ENCODE data around the gene TMC4.
"Not testable (repeated sequence)": the region's sequence is repeated elsewhere in the genome, so short reads cannot be mapped to it uniquely, and the experiment has no call there.

The TMC4 gene

DNA sequence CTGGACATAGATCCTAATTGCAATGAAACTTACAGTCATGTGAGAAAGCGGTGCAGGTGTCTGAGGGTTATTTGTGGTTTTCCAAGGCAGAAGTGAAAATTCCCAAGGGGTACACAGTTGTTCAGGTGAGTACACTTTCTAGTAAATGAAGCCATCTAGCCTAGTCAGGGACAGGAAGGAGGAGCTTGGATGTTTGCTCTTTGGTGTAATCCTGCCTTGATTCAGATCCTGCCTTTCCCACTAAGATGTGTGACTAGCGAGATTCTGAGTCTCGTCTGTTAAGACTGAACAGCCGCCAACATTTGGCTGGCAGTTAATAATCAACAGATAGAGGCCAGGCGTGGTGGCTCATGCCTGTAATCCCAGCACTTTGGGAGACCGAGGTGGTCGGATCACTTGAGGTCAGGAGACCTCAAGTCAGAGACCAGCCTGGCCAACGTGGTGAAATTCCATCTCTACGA, 30.2 kb upstream of the TMC4 start:
- no peak for DNase-seq

GRCh38 chr19:54201980-54202379, 29.0 kb upstream of the TMC4 start:
- no peak for DNase-seq

DNA sequence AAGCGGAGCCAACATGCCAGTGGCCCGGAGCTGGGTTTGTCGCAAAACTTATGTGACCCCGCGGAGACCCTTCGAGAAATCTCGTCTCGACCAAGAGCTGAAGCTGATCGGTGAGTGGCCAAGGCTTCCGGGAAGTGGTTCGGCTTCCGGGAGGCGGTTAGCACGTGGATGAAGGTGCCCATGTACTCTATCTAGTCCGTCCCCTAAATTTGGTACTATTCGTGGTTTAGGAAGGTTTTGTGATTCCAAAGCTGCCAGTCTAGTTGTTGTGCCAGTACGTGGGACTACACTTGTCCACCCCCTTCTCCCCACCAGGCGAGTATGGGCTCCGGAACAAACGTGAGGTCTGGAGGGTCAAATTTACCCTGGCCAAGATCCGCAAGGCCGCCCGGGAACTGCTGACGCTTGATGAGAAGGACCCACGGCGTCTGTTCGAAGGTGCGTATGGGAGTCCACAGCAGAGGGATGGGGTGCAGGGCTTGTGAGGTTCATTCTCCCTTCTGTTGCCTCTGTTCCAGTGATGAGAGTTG, 28.3 kb upstream of the TMC4 start:
- no peak for DNase-seq

DNA sequence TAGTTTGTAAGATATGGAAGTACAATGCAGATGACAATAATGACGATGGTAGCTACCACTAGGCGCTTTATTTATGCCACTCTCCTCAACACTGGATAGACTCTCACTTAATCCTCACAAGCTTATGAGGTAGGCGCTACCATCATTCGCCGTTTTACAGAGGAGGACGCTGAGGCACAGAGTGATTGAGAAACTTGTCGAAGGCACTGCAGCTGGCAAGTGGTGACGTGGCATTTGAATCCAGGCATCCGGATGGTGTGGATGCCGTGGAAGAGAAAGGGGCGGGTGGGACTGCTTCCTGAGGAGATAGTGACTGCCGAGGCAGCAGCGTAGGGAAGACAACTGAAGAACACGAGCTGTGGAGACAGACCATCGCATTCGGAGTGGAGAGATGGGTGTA, 26.4 kb upstream of the TMC4 start:
- no peak for DNase-seq

DNA sequence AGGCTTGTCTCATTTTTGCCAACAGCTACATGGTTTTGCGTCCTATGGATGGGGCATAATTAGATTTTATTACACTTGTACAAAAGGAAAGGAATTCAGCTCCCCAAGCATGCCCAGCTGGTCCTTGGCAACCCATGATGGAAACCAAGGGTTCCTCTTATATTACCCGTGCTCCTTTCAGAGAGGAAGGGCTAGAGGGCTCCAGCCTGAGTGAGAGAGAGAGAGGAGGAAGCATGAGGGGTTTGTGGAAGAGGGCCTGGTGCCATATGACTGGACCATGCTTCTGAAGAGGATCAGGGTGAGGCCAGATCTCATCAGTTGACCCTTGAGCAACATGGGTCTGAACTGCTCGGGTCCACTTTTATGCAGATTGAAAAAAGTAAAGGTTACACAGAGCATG, 24.2 kb upstream of the TMC4 start:
- no peak for DNase-seq

GRCh38 chr19:54196536-54196935, 23.6 kb upstream of the TMC4 start:
- no peak for DNase-seq

GRCh38 chr19:54194463-54194862, 21.5 kb upstream of the TMC4 start:
- not testable (repeated sequence) for DNase-seq

GRCh38 chr19:54193011-54193410, 20.1 kb upstream of the TMC4 start:
- DNase-seq: no peak

DNA sequence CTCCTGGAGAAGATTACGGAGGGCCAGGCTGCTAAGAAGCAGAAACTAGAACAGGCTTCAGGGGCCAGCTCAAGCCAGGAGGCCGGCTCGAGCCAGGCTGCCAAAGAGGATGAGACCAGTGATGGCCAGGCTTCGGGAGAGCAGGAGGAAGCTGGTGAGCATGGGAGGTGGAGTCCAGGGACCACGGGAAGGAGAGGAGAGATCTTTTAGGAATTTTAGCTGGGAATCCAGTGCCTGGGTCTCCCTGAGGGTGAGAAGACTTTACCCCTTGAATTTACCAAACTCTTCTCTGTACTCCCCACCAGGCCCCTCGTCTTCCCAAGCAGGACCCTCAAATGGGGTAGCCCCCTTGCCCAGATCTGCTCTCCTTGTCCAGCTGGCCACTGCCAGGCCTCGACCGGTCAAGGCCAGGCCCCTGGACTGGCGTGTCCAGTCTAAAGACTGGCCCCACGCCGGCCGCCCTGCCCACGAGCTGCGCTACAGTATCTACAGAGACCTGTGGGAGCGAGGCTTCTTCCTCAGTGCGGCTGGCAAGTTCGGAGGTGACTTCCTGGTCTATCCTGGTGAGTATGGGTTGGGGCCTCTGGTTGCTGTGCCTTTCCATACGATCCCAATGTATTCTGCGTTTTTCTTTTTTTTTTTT, 19.0 kb upstream of the TMC4 start:
- no peak for DNase-seq

GRCh38 chr19:54191011-54191810, 18.3 kb upstream of the TMC4 start, which contains the start of gene TSEN34:
TSS of gene TSEN34 (plus strand) at chr19:54191308. CDS start at chr19:54191365, 57 bp downstream.
- DNase-seq: peak; percentile 69

DNA sequence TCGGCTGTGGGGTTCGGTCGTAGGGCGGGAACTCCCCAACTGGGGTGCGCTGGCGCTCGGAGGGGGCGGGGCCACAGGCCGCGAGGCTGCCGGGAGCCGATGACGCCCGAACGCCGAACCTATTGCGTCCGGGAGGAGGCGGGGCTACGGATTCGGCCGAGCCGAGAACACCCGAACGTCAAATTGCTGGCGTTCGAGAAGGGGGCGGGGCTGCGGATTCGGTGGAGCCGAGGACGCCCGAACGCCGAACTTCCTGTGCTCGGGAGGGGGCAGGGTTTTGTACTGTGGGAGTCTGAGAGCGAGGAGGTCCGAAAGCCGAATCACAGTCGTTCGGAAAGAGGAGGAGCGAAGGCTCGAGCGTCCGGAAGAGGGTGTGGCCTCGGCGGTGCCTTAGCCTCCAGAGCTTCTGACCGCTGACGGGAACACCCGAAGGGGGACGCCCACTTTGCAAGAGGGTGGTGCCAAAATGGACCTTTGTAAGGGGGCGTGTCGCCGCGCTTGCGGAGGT, 17.6 kb upstream of the TMC4 start:
- DNase-seq: peak; percentile 96

DNA sequence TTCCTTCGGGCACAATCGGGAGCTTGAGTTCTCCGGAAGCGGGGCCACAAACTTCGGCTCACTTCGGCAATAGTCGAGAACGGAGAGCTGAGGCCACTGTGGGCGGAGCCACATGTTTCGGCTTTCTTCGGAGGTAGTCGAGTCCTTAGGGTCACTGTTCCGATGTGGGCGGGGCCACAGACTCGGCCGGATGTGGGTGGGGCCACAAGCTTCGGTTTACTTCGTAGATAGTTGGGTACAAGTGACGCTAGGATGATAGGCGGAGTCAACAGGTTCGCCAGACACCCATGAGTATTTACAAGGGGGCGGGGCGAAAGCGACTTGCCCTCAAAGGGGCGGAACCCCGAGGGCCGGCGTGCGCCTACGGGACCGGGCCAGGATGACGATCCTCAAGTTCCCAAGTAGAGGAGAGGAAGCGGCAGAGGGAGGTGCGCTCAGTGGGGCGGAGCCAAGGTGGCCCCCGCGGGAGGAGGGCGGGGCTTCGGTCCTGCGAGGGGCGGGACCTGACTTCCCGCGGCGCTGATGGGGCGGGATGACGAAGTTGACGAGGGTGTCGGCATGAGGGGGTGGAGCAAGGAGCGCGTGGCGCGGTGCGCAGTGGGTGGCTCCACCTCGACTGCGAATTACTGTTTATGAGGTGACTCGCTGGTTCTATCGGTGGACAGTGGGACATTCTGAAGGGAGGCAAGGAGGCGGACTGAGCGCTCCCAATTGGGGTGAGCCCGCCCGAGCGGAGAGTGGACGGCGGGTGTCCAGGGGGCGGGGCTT, 17.0 kb upstream of the TMC4 start:
- DNase-seq: peak; percentile 100

- peak; percentile 83 for DNase-seq
Observed at GRCh38 chr19:54189145-54189734, 16.3 kb upstream of the TMC4 start, which contains the start of gene MBOAT7. TSS of gene MBOAT7 (minus strand) at chr19:54189580. CDS start at chr19:54188508, 1,072 bp downstream.

- no peak for DNase-seq
Observed at GRCh38 chr19:54188215-54188871, 15.4 kb upstream of the TMC4 start.

DNA sequence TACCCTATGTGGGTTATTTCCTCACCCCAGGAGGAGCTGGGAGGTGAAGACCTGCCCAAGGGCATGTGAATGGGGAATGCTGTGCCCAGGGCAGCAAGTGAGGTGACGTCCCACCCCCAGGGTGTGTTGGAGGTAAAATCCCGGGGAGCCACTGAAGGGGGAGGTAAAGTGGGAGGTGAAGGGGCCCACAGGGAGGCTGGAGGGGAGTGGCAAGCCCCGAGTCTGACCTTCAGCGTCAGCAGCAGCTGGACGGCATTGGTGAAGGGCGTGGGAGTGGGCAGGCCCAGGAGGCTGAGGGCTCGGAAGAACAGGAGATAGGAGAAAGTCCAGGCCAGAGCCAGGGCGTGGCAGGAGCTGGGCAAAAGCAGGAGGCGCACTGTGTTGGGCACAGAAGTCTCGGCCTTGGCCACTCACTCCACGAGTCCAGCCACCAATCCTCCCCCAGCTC, 14.0 kb upstream of the TMC4 start:
- DNase-seq: no peak

DNA sequence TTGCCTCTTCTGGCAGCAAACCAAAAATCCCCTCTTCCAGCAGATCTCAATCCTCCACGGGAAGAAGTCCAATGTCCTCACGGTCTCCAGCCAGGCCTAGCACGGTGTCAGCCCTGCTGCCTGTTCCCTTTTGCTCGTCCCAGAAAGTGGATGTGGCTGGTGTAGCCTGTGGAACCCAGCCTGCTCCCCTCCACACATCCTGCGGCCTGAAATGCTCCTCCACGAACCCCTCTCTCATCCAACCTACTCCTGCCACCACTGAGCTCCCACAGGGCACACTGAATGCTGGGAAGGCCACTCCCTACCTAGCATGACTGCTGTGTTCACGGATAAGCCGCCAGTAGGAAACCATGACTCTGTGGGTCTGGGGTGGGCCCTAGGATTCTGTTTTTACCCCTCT, 13.4 kb upstream of the TMC4 start:
- DNase-seq: no peak

- no peak for DNase-seq
Observed at GRCh38 chr19:54183431-54183830, 10.5 kb upstream of the TMC4 start.

DNA sequence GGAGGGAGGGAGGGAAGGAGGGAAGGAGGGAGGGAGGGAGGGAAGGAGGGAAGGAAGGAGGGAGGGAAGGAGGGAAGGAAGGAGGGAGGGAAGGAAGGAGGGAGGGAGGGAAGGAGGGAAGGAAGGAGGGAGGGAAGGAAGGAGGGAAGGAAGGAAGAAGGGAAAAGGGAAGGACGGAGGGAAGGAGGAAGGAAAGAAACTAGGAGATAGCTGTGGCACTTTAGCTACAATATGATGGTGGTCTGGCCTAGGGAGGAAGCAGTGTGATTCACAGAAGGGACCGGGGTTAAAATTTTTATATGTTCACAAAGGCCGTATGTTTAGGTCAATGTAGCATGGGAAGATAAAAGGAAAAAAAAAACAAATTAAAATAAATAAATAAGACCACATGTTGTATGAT, 8.9 kb upstream of the TMC4 start:
- DNase-seq: not testable (repeated sequence)

GRCh38 chr19:54180691-54181091, 7.7 kb upstream of the TMC4 start:
- DNase-seq: no peak

GRCh38 chr19:54179921-54180461, 7.0 kb upstream of the TMC4 start:
- peak; percentile 90 for DNase-seq

DNA sequence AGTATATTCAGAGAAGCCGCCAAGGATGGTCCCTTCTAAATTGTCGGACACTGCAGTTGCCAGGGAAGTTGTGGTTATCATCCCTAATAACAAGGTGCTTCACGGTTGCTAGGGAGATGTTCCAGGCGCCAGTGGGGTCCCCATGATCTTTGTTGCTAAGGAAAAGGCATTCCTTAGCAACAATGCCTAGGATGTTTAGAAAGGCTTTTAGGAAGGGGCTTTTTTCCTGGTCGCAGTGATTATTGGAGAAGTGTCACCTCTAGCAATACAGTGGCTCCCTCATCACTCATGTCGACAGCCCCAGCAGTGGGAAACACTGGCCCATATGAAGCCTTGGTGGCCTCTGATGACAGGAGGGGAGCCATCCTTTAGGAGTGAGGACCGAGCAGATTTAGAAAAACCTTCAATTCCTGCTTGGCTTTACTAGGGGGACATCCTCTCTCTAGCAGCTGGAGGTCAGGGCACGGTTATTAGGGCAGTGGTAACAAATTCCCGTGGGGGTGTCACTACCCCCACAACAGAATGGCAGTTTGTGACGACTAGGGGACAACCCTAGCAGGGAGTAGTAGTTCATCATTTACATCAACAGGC, 6.4 kb upstream of the TMC4 start:
- DNase-seq: no peak

Data from NCI-H510A (cell line).